CD14-positive monocyte (primary cell): Measurements from ENCODE around the gene AIPL1. TPM values are rescaled to one million over a fixed set of nuclear protein-coding genes. Genes with fewer than 3 reads are reported as not detected.

Source experiments
- DNase-seq, 3 donors: peaks; one replicate each; pipeline ENCODE4 v3.0.0-alpha.2; 2011 to 2022
- H2AFZ ChIP-seq: 2 replicates; pipeline ENCODE4 v1.6.0; 2012; ENCODE audit warnings: mild to moderate bottlenecking, low read depth, low read length, inconsistent platforms; ENCODE audit not compliant: insufficient read depth, poor library complexity, severe bottlenecking
- H3K27ac ChIP-seq, 2 donors: 1 replicate in 1 of 2; 2 replicates in 1 of 2; pipeline ENCODE4 v1.5.1; 2012 to 2013; ENCODE audit warnings: low read length in 2 of 2, control low read depth in 1 of 2, inconsistent platforms in 1 of 2, low read depth in 1 of 2, mild to moderate bottlenecking in 1 of 2
- H3K27me3 ChIP-seq, 2 donors: one replicate each; pipeline versions ENCODE4 v1.6.0 to v1.6.1; 2011 to 2013; ENCODE audit warnings: low read length in 2 of 2; ENCODE audit not compliant: control insufficient read depth in 2 of 2, insufficient read depth in 2 of 2
- H3K36me3 ChIP-seq, 2 donors: replicated peaks in 1 of 2; 1 replicate in 1 of 2; 2 replicates in 1 of 2; pipeline versions ENCODE4 v1.5.1 to v1.6.1; 2012 to 2013; ENCODE audit warnings: low read length in 2 of 2, control low read depth in 1 of 2, inconsistent platforms in 1 of 2, mild to moderate bottlenecking in 1 of 2; ENCODE audit not compliant: insufficient read depth in 2 of 2, control insufficient read depth in 1 of 2
- H3K4me1 ChIP-seq, 2 donors: 1 replicate in 1 of 2; 2 replicates in 1 of 2; pipeline versions ENCODE4 v1.5.1 to v1.6.1; 2012 to 2013; ENCODE audit warnings: low read length in 2 of 2, control low read depth in 1 of 2, inconsistent platforms in 1 of 2, mild to moderate bottlenecking in 1 of 2, moderate library complexity in 1 of 2; ENCODE audit not compliant: insufficient read depth in 2 of 2, control insufficient read depth in 1 of 2
- H3K4me2 ChIP-seq: replicated peaks from 2 replicates; pipeline ENCODE3; 2012; ENCODE audit warnings: low read length, moderate library complexity, mild to moderate bottlenecking; ENCODE audit not compliant: poor library complexity, severe bottlenecking; ENCODE audit errors: extremely low read depth
- H3K4me3 ChIP-seq, 3 experiments: fragments of 200-600 bp in 1 of 3; sonication (generic) in 1 of 3; replicated peaks in 1 of 3; 1 replicate in 2 of 3; 2 replicates in 1 of 3; pipeline ENCODE4 v1.5.1; 2011 to 2013; ENCODE audit warnings: low read length in 3 of 3, mild to moderate bottlenecking in 3 of 3, control low read depth in 2 of 3, low read depth in 2 of 3, inconsistent platforms in 1 of 3, moderate library complexity in 1 of 3
- H3K79me2 ChIP-seq: 2 replicates; pipeline ENCODE4 v1.6.0; 2012; ENCODE audit warnings: mild to moderate bottlenecking, control low read depth, inconsistent platforms, low read length, moderate library complexity; ENCODE audit not compliant: insufficient read depth
- H3K9ac ChIP-seq: 2 replicates; pipeline ENCODE4 v1.6.0; 2017; ENCODE audit warnings: low read length, mild to moderate bottlenecking; ENCODE audit not compliant: insufficient read depth, poor library complexity, severe bottlenecking
- H3K9me3 ChIP-seq, 2 donors: replicated peaks in 1 of 2; 1 replicate in 1 of 2; 2 replicates in 1 of 2; pipeline versions ENCODE4 v1.5.1 to v1.6.1; 2012 to 2013; ENCODE audit warnings: low read length in 2 of 2, control low read depth in 1 of 2; ENCODE audit not compliant: control insufficient read depth in 1 of 2, insufficient read depth in 1 of 2
- H4K20me1 ChIP-seq: 2 replicates; pipeline ENCODE4 v1.6.0; 2012; ENCODE audit warnings: mild to moderate bottlenecking, low read length, control low read depth, moderate library complexity; ENCODE audit not compliant: insufficient read depth
- H3K27ac Mint-ChIP-seq, 7 donors: one replicate each; pipeline ENCODE4 v1.8.0; 2020; ENCODE audit warnings: mild to moderate bottlenecking in 7 of 7, mixed read lengths in 7 of 7, moderate library complexity in 6 of 7, inconsistent platforms in 2 of 7
- H3K27me3 Mint-ChIP-seq, 3 donors: one replicate each; pipeline ENCODE4 v1.8.0; 2021 to 2022; ENCODE audit warnings: low read depth in 3 of 3, mild to moderate bottlenecking in 3 of 3, mixed read lengths in 3 of 3, moderate library complexity in 3 of 3, inconsistent platforms in 1 of 3
- H3K36me3 Mint-ChIP-seq, 2 donors: one replicate each; pipeline ENCODE4 v1.8.0; 2020; ENCODE audit warnings: mixed read lengths in 2 of 2, inconsistent platforms in 1 of 2, mild to moderate bottlenecking in 1 of 2
- H3K4me1 Mint-ChIP-seq: one replicate; pipeline ENCODE4 v1.8.0; 2020; ENCODE audit warnings: mild to moderate bottlenecking, mixed read lengths
- H3K4me3 Mint-ChIP-seq, 2 donors: one replicate each; pipeline ENCODE4 v1.8.0; 2020; ENCODE audit warnings: mild to moderate bottlenecking in 2 of 2, mixed read lengths in 2 of 2, moderate library complexity in 1 of 2
- H3K9me3 Mint-ChIP-seq, 7 donors: one replicate each; pipeline ENCODE4 v1.8.0; 2020 to 2022; ENCODE audit warnings: mixed read lengths in 7 of 7, mild to moderate bottlenecking in 6 of 7, moderate library complexity in 6 of 7, inconsistent platforms in 2 of 7
- WGBS: methylation state at CpG from one replicate; pipeline ENCODE4 v1.1.5; 2013; ENCODE audit warnings: missing lambda C conversion rate; ENCODE audit not compliant: insufficient coverage; 5-methylcytosine and 5-hydroxymethylcytosine counted together
- intact Hi-C, 2 donors: fragments of 100-400 bp; cut with micrococcal nuclease; formaldehyde crosslinking; loops; one replicate each; pipeline versions ENCODE4 v1.15.0 to v1.15.1; 2023
- polyA plus RNA-seq, 3 donors: library from polyadenylated mRNA; depleted of rRNA in 1 of 3; unstranded in 2 of 3; stranded (reverse) in 1 of 3; fragments of 300-500 nt in 2 of 3; fragments of >200 nt in 1 of 3; fragmentation: Illumina TruSeq in 2 of 3; gene quantifications; 1 replicate in 2 of 3; 2 replicates in 1 of 3; pipeline ENCODE4 v1.2.3, GENCODE V29; 2012 to 2021
- TF ChIP-seq, protein P1 (sequence below): fragments of 200-600 bp; IDR thresholded peaks from one replicate; pipeline ENCODE4 v1.8.0; 2022; ENCODE audit warnings: antibody characterized with exemption, mild to moderate bottlenecking

The AIPL1 gene
- polyA plus RNA-seq, 3 donors = not detected

DNA sequence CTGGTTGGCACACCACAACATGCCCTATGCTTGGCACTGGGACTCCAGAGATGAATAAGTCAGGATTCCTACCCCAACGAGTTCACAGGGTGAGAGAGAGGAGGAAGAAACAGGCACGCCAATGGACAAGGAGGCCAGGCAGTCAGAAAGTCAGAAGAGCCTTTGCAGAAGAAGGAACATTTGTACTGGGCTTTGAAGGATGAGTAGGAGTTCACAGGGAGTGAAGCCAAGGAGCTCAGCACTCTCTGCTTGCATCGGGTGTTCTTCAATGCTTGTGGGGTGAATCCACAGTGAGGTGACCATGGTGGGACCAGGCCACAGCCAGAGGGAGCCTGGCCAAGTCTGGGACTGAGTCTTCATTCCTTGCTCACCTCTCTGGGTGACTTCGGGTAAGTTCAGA, 47.5 kb downstream of the AIPL1 start:
- H3K27ac ChIP-seq = no peak overlapping the region
- no peak for DNase-seq

DNA sequence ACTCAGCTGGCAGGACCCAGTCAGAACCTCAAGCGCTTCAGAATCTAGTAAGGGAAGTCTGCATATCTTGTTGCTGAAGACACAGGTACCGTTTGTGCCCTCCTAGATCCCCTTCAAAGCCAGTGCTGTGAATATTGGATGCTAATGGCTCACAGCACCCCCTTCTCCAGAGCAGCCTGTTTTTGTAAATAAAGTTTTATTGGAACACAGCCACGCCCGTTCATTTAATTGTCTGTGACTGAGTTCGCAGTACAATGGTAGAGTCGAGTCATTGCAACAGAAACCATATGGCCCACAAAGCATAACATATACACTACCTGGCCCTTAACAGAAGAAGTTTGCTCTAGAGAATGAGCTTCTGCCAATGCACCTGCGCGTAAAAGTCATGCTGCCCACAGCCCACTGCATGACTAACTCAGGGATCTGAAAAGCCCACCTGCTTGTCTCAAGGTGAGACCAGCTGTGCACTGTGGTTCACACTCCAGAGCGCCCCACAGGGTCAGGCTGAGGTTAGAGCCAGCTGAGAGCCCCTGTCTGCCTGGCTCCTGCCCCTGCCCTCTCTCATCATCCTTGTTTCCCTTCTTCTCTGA, 48.8 kb downstream of the AIPL1 start:
- TF ChIP-seq, protein P1, sequence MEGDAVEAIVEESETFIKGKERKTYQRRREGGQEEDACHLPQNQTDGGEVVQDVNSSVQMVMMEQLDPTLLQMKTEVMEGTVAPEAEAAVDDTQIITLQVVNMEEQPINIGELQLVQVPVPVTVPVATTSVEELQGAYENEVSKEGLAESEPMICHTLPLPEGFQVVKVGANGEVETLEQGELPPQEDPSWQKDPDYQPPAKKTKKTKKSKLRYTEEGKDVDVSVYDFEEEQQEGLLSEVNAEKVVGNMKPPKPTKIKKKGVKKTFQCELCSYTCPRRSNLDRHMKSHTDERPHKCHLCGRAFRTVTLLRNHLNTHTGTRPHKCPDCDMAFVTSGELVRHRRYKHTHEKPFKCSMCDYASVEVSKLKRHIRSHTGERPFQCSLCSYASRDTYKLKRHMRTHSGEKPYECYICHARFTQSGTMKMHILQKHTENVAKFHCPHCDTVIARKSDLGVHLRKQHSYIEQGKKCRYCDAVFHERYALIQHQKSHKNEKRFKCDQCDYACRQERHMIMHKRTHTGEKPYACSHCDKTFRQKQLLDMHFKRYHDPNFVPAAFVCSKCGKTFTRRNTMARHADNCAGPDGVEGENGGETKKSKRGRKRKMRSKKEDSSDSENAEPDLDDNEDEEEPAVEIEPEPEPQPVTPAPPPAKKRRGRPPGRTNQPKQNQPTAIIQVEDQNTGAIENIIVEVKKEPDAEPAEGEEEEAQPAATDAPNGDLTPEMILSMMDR = no peak
- H3K9me3 ChIP-seq = no peaks in the 10 kb centered on the region
- H3K9ac ChIP-seq = no peak overlapping the region
- H3K36me3 ChIP-seq = no peaks in the 10 kb centered on the region
- peaks cover 0 to 1% (median 0%) of the 10 kb centered on the region in 7 donors for H3K9me3 Mint-ChIP-seq
- no peaks in the 10 kb centered on the region for H3K27me3 ChIP-seq
- H3K4me3 ChIP-seq = no peak overlapping the region
- no peak overlapping the region for H3K4me3 Mint-ChIP-seq
- H3K4me2 ChIP-seq = no peak overlapping the region
- H4K20me1 ChIP-seq = no peaks in the 10 kb centered on the region
- DNase-seq = no peak
- intact Hi-C loops = no loop called here
- H3K4me1 Mint-ChIP-seq = no peaks in the 10 kb centered on the region
- H3K27ac ChIP-seq = no peak overlapping the region
- no peaks in the 10 kb centered on the region for H3K79me2 ChIP-seq
- no peak overlapping the region for H2AFZ ChIP-seq
- H3K36me3 Mint-ChIP-seq = no peaks in the 10 kb centered on the region
- H3K4me1 ChIP-seq = no peaks in the 10 kb centered on the region
- H3K27ac Mint-ChIP-seq = no peak overlapping the region
- peaks cover 2 to 9% (median 3%) of the 10 kb centered on the region in 3 donors for H3K27me3 Mint-ChIP-seq
- 95% methylated on average over 8 of the region's 9 CpGs for WGBS

More for the DNA sequence above, 47.5 kb downstream of the AIPL1 start:
- intact Hi-C loops = no loop called here
- Mint-ChIP-seq H3K36me3 (no peaks in the 10 kb centered on the region), H3K4me3 (no peak overlapping the region), H3K9me3 (peaks cover 0 to 2% (median 1%) of the 10 kb centered on the region in 7 donors), H3K27ac (no peak overlapping the region), H3K4me1 (no peaks in the 10 kb centered on the region), H3K27me3 (peaks cover 2 to 7% (median 7%) of the 10 kb centered on the region in 3 donors)
- Histone ChIP-seq H3K27me3 (no peaks in the 10 kb centered on the region), H2AFZ (no peak overlapping the region), H3K4me3 (no peak overlapping the region), H3K9ac (no peak overlapping the region), H3K4me2 (no peak overlapping the region), H4K20me1 (no peaks in the 10 kb centered on the region), H3K36me3 (no peaks in the 10 kb centered on the region), H3K4me1 (no peaks in the 10 kb centered on the region), H3K9me3 (no peaks in the 10 kb centered on the region), H3K79me2 (no peaks in the 10 kb centered on the region)
- 76% methylated on average over 3 of the region's 4 CpGs for WGBS
- TF ChIP-seq, protein P1 = no peak
